Measurements from ENCODE around the gene BET1L.

The BET1L gene

DNA sequence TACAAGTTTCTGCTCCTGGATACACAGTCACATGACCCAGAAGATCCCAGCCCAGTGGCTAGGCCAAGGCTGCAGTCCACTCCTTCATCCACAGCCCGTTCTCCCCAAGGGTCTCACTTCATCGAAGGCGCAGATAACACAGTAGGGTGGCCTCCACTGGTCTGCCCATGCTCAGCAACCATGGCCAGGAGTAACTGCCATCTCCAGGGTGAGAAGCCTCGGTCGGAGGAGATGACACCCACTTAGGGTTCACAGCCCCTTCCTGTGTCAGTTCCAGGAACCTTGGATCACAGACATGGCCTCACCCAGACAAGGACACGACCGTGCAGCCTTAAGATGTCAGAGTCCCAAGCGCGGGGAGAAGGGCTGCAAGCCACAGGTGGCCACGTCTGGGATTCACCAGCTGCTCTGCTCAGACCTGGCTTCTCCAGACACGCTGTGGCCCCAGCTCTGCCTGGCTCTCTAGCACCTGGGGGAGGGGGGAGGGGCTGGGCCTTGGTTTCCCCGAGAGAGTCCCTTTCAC, 2.6 kb downstream of the BET1L start:
- Histone ChIP-seq H3K4me3 (ENCODE audit: insufficient read depth, low read depth, low read length, poor library complexity, severe bottlenecking) (no peak overlapping the region), H3K9me3 (ENCODE audit: control insufficient read depth, low read length) (no peaks in the 10 kb centered on the region), H3K36me3 (ENCODE audit: control insufficient read depth, insufficient read depth, low read length) (peaks cover 29% of the 10 kb centered on the region), H3K27me3 (replicated peaks; ENCODE audit: control insufficient read depth, insufficient read depth, low read length, poor library complexity, severe bottlenecking) (no peaks in the 10 kb centered on the region), H3K27ac (ENCODE audit: insufficient read depth, low read length, poor library complexity, severe bottlenecking) (no peak overlapping the region), H3K4me1 (ENCODE audit: control insufficient read depth, insufficient read depth, low read length, poor library complexity, severe bottlenecking) (peaks cover 33% of the 10 kb centered on the region)
- no peak for DNase-seq

- DNase-seq, result no peak
- Histone ChIP-seq H3K4me3 (ENCODE audit: insufficient read depth, low read depth, low read length, poor library complexity, severe bottlenecking) (no peak overlapping the region), H3K4me1 (ENCODE audit: control insufficient read depth, insufficient read depth, low read length, poor library complexity, severe bottlenecking) (peaks cover 27% of the 10 kb centered on the region), H3K36me3 (ENCODE audit: control insufficient read depth, insufficient read depth, low read length) (peaks cover 28% of the 10 kb centered on the region), H3K27ac (ENCODE audit: insufficient read depth, low read length, poor library complexity, severe bottlenecking) (no peak overlapping the region), H3K9me3 (ENCODE audit: control insufficient read depth, low read length) (no peaks in the 10 kb centered on the region), H3K27me3 (replicated peaks; ENCODE audit: control insufficient read depth, insufficient read depth, low read length, poor library complexity, severe bottlenecking) (no peaks in the 10 kb centered on the region)
Measured at GRCh38 chr11:203945-204586, 3.1 kb downstream of the BET1L start.

DNA sequence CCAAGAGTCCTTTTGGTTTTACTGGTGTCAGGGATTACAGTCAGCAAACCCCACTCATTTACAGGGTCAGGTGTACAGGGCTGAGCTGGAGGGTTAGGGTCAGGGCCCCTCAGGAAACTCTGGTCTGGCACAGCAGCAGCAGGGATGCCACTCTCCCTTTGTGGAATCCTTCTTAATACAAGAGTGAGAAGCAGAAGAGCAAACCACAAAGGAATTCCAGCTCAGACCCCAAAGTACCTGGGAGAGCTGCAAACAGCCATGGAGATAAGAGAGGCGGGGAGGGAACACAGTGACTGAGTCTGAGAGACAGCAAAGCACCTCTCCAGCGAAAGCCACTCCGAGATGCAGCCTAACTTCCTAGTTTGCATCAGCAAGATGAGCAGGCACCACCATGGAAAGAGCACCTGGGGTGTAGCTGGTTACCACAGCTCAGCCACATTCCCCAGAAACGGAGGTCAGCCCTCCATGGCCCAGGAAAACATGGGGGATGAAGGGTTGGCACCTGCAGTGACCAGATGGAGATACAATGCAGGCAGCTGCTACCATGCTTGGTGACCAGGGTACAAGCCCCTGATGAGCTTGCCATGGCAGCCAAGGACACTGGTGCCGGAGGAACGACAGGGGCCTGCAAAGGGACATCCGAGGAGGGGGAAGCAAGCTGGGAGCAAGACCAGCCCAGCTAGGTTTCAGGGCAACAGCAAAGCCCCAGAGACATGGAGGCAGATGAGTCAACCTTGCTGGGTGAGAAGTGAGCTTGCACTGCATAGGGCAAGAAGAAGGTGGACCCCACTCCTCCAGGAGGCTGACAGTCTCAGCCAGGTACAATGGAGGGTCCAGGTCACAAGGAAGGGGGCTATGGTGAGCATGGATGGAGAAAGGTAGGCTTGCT, 3.9 kb downstream of the BET1L start:
- Histone ChIP-seq H3K9me3 (ENCODE audit: control insufficient read depth, low read length) (no peaks in the 10 kb centered on the region), H3K4me1 (ENCODE audit: control insufficient read depth, insufficient read depth, low read length, poor library complexity, severe bottlenecking) (peaks cover 26% of the 10 kb centered on the region), H3K27me3 (replicated peaks; ENCODE audit: control insufficient read depth, insufficient read depth, low read length, poor library complexity, severe bottlenecking) (no peaks in the 10 kb centered on the region), H3K4me3 (ENCODE audit: insufficient read depth, low read depth, low read length, poor library complexity, severe bottlenecking) (no peak overlapping the region), H3K36me3 (ENCODE audit: control insufficient read depth, insufficient read depth, low read length) (peaks cover 28% of the 10 kb centered on the region), H3K27ac (ENCODE audit: insufficient read depth, low read length, poor library complexity, severe bottlenecking) (no peak overlapping the region)
- DNase-seq, result no peak

DNA sequence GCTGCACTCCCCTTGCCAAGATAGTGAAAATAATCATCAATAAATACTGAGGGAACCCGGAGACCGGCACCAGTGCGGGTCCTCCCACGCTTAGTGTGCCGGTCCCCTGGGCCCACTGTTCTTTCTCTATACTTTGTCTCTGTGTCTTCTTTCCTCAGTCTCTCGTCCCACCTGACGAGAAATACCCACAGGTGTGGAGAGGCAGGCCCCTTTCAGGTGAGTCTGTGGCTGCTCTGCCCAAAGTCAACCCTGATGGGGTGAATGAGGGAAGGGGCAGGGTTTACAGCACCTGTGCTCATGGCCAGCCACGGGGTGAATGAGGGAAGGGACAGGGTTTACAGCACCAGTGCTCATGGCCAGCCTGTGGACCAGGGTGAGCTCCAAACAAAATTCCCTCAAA, 4.7 kb downstream of the BET1L start:
- H3K4me1 ChIP-seq (ENCODE audit: control insufficient read depth, insufficient read depth, low read length, poor library complexity, severe bottlenecking), result peaks cover 26% of the 10 kb centered on the region
- no peak for DNase-seq
- no peak overlapping the region for H3K27ac ChIP-seq (ENCODE audit: insufficient read depth, low read length, poor library complexity, severe bottlenecking)
- no peak overlapping the region for H3K4me3 ChIP-seq (ENCODE audit: insufficient read depth, low read depth, low read length, poor library complexity, severe bottlenecking)
- H3K27me3 ChIP-seq (replicated peaks; ENCODE audit: control insufficient read depth, insufficient read depth, low read length, poor library complexity, severe bottlenecking), result no peaks in the 10 kb centered on the region
- H3K36me3 ChIP-seq (ENCODE audit: control insufficient read depth, insufficient read depth, low read length), result peaks cover 28% of the 10 kb centered on the region
- H3K9me3 ChIP-seq (ENCODE audit: control insufficient read depth, low read length), result no peaks in the 10 kb centered on the region

DNA sequence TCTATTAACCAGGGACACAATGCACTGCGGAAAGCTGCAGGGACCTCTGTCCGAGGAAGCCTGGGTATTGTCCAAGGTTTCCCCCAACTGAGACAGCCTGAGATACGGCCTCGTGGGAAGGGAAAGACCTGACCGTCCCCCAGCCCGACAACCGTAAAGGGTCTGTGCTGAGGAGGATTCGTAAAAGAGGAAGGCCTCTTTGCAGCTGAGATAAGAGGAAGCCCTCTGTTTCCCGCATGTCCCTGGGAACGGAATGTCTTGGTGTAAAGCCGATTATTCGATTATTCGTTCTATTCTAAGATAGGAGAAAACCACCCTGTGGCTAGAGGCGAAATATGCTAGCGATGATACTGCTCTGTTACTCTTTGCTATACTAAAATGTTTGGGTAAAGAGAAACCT, 5.2 kb downstream of the BET1L start:
- Histone ChIP-seq H3K9me3 (ENCODE audit: control insufficient read depth, low read length) (no peaks in the 10 kb centered on the region), H3K27me3 (replicated peaks; ENCODE audit: control insufficient read depth, insufficient read depth, low read length, poor library complexity, severe bottlenecking) (no peaks in the 10 kb centered on the region), H3K36me3 (ENCODE audit: control insufficient read depth, insufficient read depth, low read length) (peaks cover 28% of the 10 kb centered on the region), H3K4me3 (ENCODE audit: insufficient read depth, low read depth, low read length, poor library complexity, severe bottlenecking) (no peak overlapping the region), H3K4me1 (ENCODE audit: control insufficient read depth, insufficient read depth, low read length, poor library complexity, severe bottlenecking) (peaks cover 26% of the 10 kb centered on the region), H3K27ac (ENCODE audit: insufficient read depth, low read length, poor library complexity, severe bottlenecking) (no peak overlapping the region)
- no peak for DNase-seq

GRCh38 chr11:200224-201003, 6.8 kb downstream of the BET1L start:
- DNase-seq, result no peak
- Histone ChIP-seq H3K27me3 (replicated peaks; ENCODE audit: control insufficient read depth, insufficient read depth, low read length, poor library complexity, severe bottlenecking) (no peaks in the 10 kb centered on the region), H3K27ac (ENCODE audit: insufficient read depth, low read length, poor library complexity, severe bottlenecking) (no peak overlapping the region), H3K4me1 (ENCODE audit: control insufficient read depth, insufficient read depth, low read length, poor library complexity, severe bottlenecking) (peaks cover 13% of the 10 kb centered on the region), H3K9me3 (ENCODE audit: control insufficient read depth, low read length) (no peaks in the 10 kb centered on the region), H3K36me3 (ENCODE audit: control insufficient read depth, insufficient read depth, low read length) (peaks cover 26% of the 10 kb centered on the region), H3K4me3 (ENCODE audit: insufficient read depth, low read depth, low read length, poor library complexity, severe bottlenecking) (no peak overlapping the region)

DNA sequence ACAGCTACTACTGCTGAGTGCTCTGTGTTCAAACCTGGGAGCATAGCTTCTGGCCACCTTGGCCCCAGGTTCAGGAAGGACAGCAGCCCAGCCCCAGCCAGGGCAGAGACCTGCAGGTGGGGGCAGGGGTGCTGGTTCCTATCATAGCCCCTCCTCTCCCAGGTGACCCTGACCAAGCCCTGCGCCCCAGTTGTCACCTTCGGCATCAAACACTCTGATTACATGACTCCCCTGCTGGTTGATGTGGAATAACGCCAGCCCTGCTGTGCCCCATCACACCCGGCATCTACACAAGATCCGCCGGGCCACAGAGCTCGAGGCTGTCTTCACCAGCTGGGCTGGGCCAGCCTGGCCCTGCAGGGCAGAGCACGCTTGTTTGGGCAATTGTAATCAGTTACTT, 7.4 kb downstream of the BET1L start:
- Histone ChIP-seq H3K4me3 (ENCODE audit: insufficient read depth, low read depth, low read length, poor library complexity, severe bottlenecking) (no peak overlapping the region), H3K9me3 (ENCODE audit: control insufficient read depth, low read length) (no peaks in the 10 kb centered on the region), H3K4me1 (ENCODE audit: control insufficient read depth, insufficient read depth, low read length, poor library complexity, severe bottlenecking) (peaks cover 9% of the 10 kb centered on the region), H3K36me3 (ENCODE audit: control insufficient read depth, insufficient read depth, low read length) (peaks cover 20% of the 10 kb centered on the region), H3K27me3 (replicated peaks; ENCODE audit: control insufficient read depth, insufficient read depth, low read length, poor library complexity, severe bottlenecking) (no peaks in the 10 kb centered on the region), H3K27ac (ENCODE audit: insufficient read depth, low read length, poor library complexity, severe bottlenecking) (no peak overlapping the region)
- no peak for DNase-seq

- Histone ChIP-seq H3K36me3 (ENCODE audit: control insufficient read depth, insufficient read depth, low read length) (peaks cover 15% of the 10 kb centered on the region), H3K9me3 (ENCODE audit: control insufficient read depth, low read length) (no peaks in the 10 kb centered on the region), H3K27ac (ENCODE audit: insufficient read depth, low read length, poor library complexity, severe bottlenecking) (no peak overlapping the region), H3K4me1 (ENCODE audit: control insufficient read depth, insufficient read depth, low read length, poor library complexity, severe bottlenecking) (peaks cover 9% of the 10 kb centered on the region), H3K27me3 (replicated peaks; ENCODE audit: control insufficient read depth, insufficient read depth, low read length, poor library complexity, severe bottlenecking) (no peaks in the 10 kb centered on the region), H3K4me3 (ENCODE audit: insufficient read depth, low read depth, low read length, poor library complexity, severe bottlenecking) (no peak overlapping the region)
- no peak for DNase-seq
Measured at GRCh38 chr11:199004-199581, 8.1 kb downstream of the BET1L start.

- Histone ChIP-seq H3K27me3 (replicated peaks; ENCODE audit: control insufficient read depth, insufficient read depth, low read length, poor library complexity, severe bottlenecking) (no peaks in the 10 kb centered on the region), H3K36me3 (ENCODE audit: control insufficient read depth, insufficient read depth, low read length) (peaks cover 7% of the 10 kb centered on the region), H3K9me3 (ENCODE audit: control insufficient read depth, low read length) (no peaks in the 10 kb centered on the region), H3K27ac (ENCODE audit: insufficient read depth, low read length, poor library complexity, severe bottlenecking) (no peak overlapping the region), H3K4me3 (ENCODE audit: insufficient read depth, low read depth, low read length, poor library complexity, severe bottlenecking) (no peak overlapping the region), H3K4me1 (ENCODE audit: control insufficient read depth, insufficient read depth, low read length, poor library complexity, severe bottlenecking) (peaks cover 9% of the 10 kb centered on the region)
- no peak for DNase-seq
Measured at GRCh38 chr11:198236-198806, 8.9 kb downstream of the BET1L start.

Measured in effector memory CD4-positive, alpha-beta T cell (primary cell).